Trophoblast cell (in vitro differentiated cells and primary cell): Measurements from ENCODE around the gene SGMS1.
"Not testable (repeated sequence)": the region's sequence is repeated elsewhere in the genome, so short reads cannot be mapped to it uniquely, and the experiment has no call there.

ENCODE experiments used
- DNase-seq, 2 donors: peaks; one replicate each; pipeline ENCODE4 v3.0.0-alpha.2; 2016
- H2AFZ ChIP-seq: 2 replicates; pipeline ENCODE4 v1.6.1; 2013; ENCODE audit warnings: low read length, moderate library complexity, mild to moderate bottlenecking; ENCODE audit not compliant: insufficient read depth, poor library complexity
- H2AK5ac ChIP-seq: 2 replicates; pipeline ENCODE4 v1.6.1; 2013; ENCODE audit warnings: mild to moderate bottlenecking, low read length
- H2BK120ac ChIP-seq: 2 replicates; pipeline ENCODE4 v1.6.1; 2013; ENCODE audit warnings: low read length, mild to moderate bottlenecking, moderate library complexity; ENCODE audit not compliant: insufficient read depth, poor library complexity
- H2BK12ac ChIP-seq: 2 replicates; pipeline ENCODE4 v1.6.1; 2013; ENCODE audit warnings: mild to moderate bottlenecking, low read length, moderate library complexity
- H2BK5ac ChIP-seq: 2 replicates; pipeline ENCODE4 v1.6.1; 2013; ENCODE audit warnings: low read length, low read depth, moderate library complexity, mild to moderate bottlenecking; ENCODE audit not compliant: poor library complexity
- H3K14ac ChIP-seq: 2 replicates; pipeline ENCODE4 v1.6.1; 2013; ENCODE audit warnings: mild to moderate bottlenecking, low read length
- H3K18ac ChIP-seq: 2 replicates; pipeline ENCODE4 v1.6.1; 2013; ENCODE audit warnings: mild to moderate bottlenecking, low read length
- H3K23ac ChIP-seq: 2 replicates; pipeline ENCODE4 v1.6.1; 2013; ENCODE audit warnings: low read length
- H3K27ac ChIP-seq: 2 replicates; pipeline ENCODE4 v1.5.1; 2013; ENCODE audit warnings: low read depth, mild to moderate bottlenecking, inconsistent platforms, low read length, moderate library complexity
- H3K27me3 ChIP-seq: 2 replicates; pipeline ENCODE4 v1.6.1; 2013; ENCODE audit warnings: inconsistent platforms, mild to moderate bottlenecking, low read length, moderate library complexity; ENCODE audit not compliant: insufficient read depth
- H3K36me3 ChIP-seq, 2 experiments: 1 replicate in 1 of 2; 2 replicates in 1 of 2; pipeline ENCODE4 v1.6.1; 2013; ENCODE audit warnings: low read length in 2 of 2, mild to moderate bottlenecking in 2 of 2, moderate library complexity in 1 of 2; ENCODE audit not compliant: insufficient read depth in 2 of 2, control insufficient read depth in 1 of 2
- H3K4ac ChIP-seq: 2 replicates; pipeline ENCODE4 v1.6.1; 2013; ENCODE audit warnings: low read depth, mild to moderate bottlenecking, low read length, moderate library complexity
- H3K4me1 ChIP-seq, 2 experiments: 1 replicate in 1 of 2; 2 replicates in 1 of 2; pipeline ENCODE4 v1.6.1; 2013; ENCODE audit warnings: low read length in 2 of 2, mild to moderate bottlenecking in 2 of 2, moderate library complexity in 1 of 2; ENCODE audit not compliant: insufficient read depth in 2 of 2, control insufficient read depth in 1 of 2
- H3K4me2 ChIP-seq: 2 replicates; pipeline ENCODE4 v1.6.1; 2013; ENCODE audit warnings: inconsistent platforms, mild to moderate bottlenecking, low read length, moderate library complexity
- H3K4me3 ChIP-seq: 2 replicates; pipeline ENCODE4 v1.5.1; 2013; ENCODE audit warnings: mild to moderate bottlenecking, low read depth, low read length, inconsistent platforms
- H3K79me1 ChIP-seq: one replicate; pipeline ENCODE4 v1.6.1; 2013; ENCODE audit warnings: low read length
- H3K79me2 ChIP-seq: 2 replicates; pipeline ENCODE4 v1.6.1; 2013; ENCODE audit warnings: low read length, mild to moderate bottlenecking; ENCODE audit not compliant: control insufficient read depth, insufficient read depth, poor library complexity
- H3K9ac ChIP-seq: 2 replicates; pipeline ENCODE4 v1.6.1; 2013; ENCODE audit warnings: mild to moderate bottlenecking, low read length
- H3K9me3 ChIP-seq: 2 replicates; pipeline ENCODE4 v1.6.1; 2013; ENCODE audit warnings: low read depth, mild to moderate bottlenecking, control low read depth, inconsistent platforms, low read length; ENCODE audit not compliant: insufficient read depth
- H4K12ac ChIP-seq: 2 replicates; pipeline ENCODE4 v1.6.1; 2013; ENCODE audit warnings: low read depth, mild to moderate bottlenecking, low read length, moderate library complexity
- H4K8ac ChIP-seq: 2 replicates; pipeline ENCODE4 v1.6.1; 2013; ENCODE audit warnings: low read depth, mild to moderate bottlenecking, low read length, moderate library complexity
- H4K91ac ChIP-seq: one replicate; pipeline ENCODE4 v1.6.1; 2013; ENCODE audit warnings: low read depth, mild to moderate bottlenecking, low read length, moderate library complexity
- WGBS: extraction: QIAGEN DNeasy Blood & Tissue Kit; methylation state at CpG from one replicate; pipeline ENCODE4 v1.1.7; 2013; ENCODE audit warnings: missing lambda C conversion rate; ENCODE audit not compliant: insufficient read length, insufficient coverage; ENCODE audit errors: extremely low coverage; 5-methylcytosine and 5-hydroxymethylcytosine counted together

The SGMS1 gene

GRCh38 chr10:50534748-50535376 lies 88.9 kb downstream of the SGMS1 start:
- not testable (repeated sequence) for H3K27ac ChIP-seq, H4K12ac ChIP-seq, H3K4me1 ChIP-seq, H3K4me2 ChIP-seq, H3K14ac ChIP-seq, H3K18ac ChIP-seq, H2BK120ac ChIP-seq, H2AFZ ChIP-seq, H3K36me3 ChIP-seq, H4K91ac ChIP-seq, H2BK5ac ChIP-seq, H2BK12ac ChIP-seq, H3K4ac ChIP-seq, H3K4me3 ChIP-seq, H3K27me3 ChIP-seq, H3K9ac ChIP-seq, H2AK5ac ChIP-seq, H3K79me1 ChIP-seq, H3K23ac ChIP-seq, H3K79me2 ChIP-seq, H4K8ac ChIP-seq, H3K9me3 ChIP-seq
- peak; percentile 61 to 76 for DNase-seq
- no CpG with 5 or more reads among the region's 5 CpGs for WGBS

GRCh38 chr10:50533296-50533695 lies 90.5 kb downstream of the SGMS1 start:
- WGBS = no CpG with 5 or more reads among the region's 1 CpG

GRCh38 chr10:50531388-50532077 lies 92.2 kb downstream of the SGMS1 start:
- H4K8ac ChIP-seq = no peak overlapping the region
- H3K27ac ChIP-seq = no peak overlapping the region
- H2BK5ac ChIP-seq = no peak overlapping the region
- no peak overlapping the region for H2BK12ac ChIP-seq
- no peak overlapping the region for H2AK5ac ChIP-seq
- no peak overlapping the region for H3K4ac ChIP-seq
- DNase-seq = peak; percentile 18 to 71
- H3K79me2 ChIP-seq = no peaks in the 10 kb centered on the region
- no peak overlapping the region for H3K4me3 ChIP-seq
- H4K12ac ChIP-seq = no peak overlapping the region
- no peak overlapping the region for H3K4me2 ChIP-seq
- no peaks in the 10 kb centered on the region for H3K9me3 ChIP-seq
- no peak overlapping the region for H2BK120ac ChIP-seq
- H3K36me3 ChIP-seq = no peaks in the 10 kb centered on the region
- no peaks in the 10 kb centered on the region for H3K79me1 ChIP-seq
- no peak overlapping the region for H3K23ac ChIP-seq
- H3K14ac ChIP-seq = no peak overlapping the region
- H3K18ac ChIP-seq = no peak overlapping the region
- H3K27me3 ChIP-seq = no peaks in the 10 kb centered on the region
- H3K9ac ChIP-seq = no peak overlapping the region
- H3K4me1 ChIP-seq = peaks cover 0 to 3% of the 10 kb centered on the region in 2 experiments
- H4K91ac ChIP-seq = no peak overlapping the region
- no peak overlapping the region for H2AFZ ChIP-seq
- no CpG with 5 or more reads among the region's 5 CpGs for WGBS

More at GRCh38 chr10:50533296-50533695, 90.5 kb downstream of the SGMS1 start:
- peaks cover 0 to 3% of the 10 kb centered on the region in 2 experiments for H3K4me1 ChIP-seq
- no peaks in the 10 kb centered on the region for H3K36me3 ChIP-seq
- no peaks in the 10 kb centered on the region for H3K27me3 ChIP-seq
- no peak overlapping the region for H3K14ac ChIP-seq
- no peak overlapping the region for H3K4ac ChIP-seq
- no peak overlapping the region for H3K18ac ChIP-seq
- no peak overlapping the region for H3K4me2 ChIP-seq
- H4K91ac ChIP-seq = no peak overlapping the region
- no peak overlapping the region for H4K8ac ChIP-seq
- DNase-seq = no peak
- H2BK120ac ChIP-seq = no peak overlapping the region
- no peak overlapping the region for H2BK5ac ChIP-seq
- no peaks in the 10 kb centered on the region for H3K79me1 ChIP-seq
- H3K9me3 ChIP-seq = no peaks in the 10 kb centered on the region
- H2BK12ac ChIP-seq = no peak overlapping the region
- no peak overlapping the region for H3K4me3 ChIP-seq
- no peak overlapping the region for H3K9ac ChIP-seq
- no peaks in the 10 kb centered on the region for H3K79me2 ChIP-seq
- no peak overlapping the region for H4K12ac ChIP-seq
- no peak overlapping the region for H2AK5ac ChIP-seq
- no peak overlapping the region for H3K27ac ChIP-seq
- H2AFZ ChIP-seq = no peak overlapping the region
- H3K23ac ChIP-seq = no peak overlapping the region

- Histone ChIP-seq H2BK12ac (no peak overlapping the region), H3K27me3 (no peaks in the 10 kb centered on the region), H4K91ac (no peak overlapping the region), H4K12ac (no peak overlapping the region), H2AK5ac (no peak overlapping the region), H3K4me1 (no peaks in the 10 kb centered on the region), H2BK120ac (no peak overlapping the region), H3K27ac (no peak overlapping the region), H3K9me3 (no peaks in the 10 kb centered on the region), H3K4me3 (no peak overlapping the region), H3K79me2 (no peaks in the 10 kb centered on the region), H3K23ac (no peak overlapping the region), H3K36me3 (no peaks in the 10 kb centered on the region), H3K4ac (no peak overlapping the region), H2AFZ (no peak overlapping the region), H4K8ac (no peak overlapping the region), H3K14ac (no peak overlapping the region), H3K4me2 (no peak overlapping the region), H3K79me1 (no peaks in the 10 kb centered on the region), H3K9ac (no peak overlapping the region), H2BK5ac (no peak overlapping the region), H3K18ac (no peak overlapping the region)
- WGBS = no CpG with 5 or more reads among the region's 5 CpGs
- DNase-seq = no peak
These were observed 94.1 kb downstream of the SGMS1 start for GRCh38 chr10:50529660-50530059.
